Tibial nerve (tissue), 4 donors: ENCODE data around the gene NSUN6.

Source experiments
- EP300 ChIP-seq, 2 donors: sonication (generic); formaldehyde crosslinking; IDR thresholded peaks; one replicate each; pipeline ENCODE4 v1.6.1; 2017; ENCODE audit warnings: antibody characterized with exemption in 2 of 2, mild to moderate bottlenecking in 1 of 2
- POLR2A ChIP-seq, 2 donors: fragments of 450-650 bp; IDR thresholded peaks; one replicate each; pipeline ENCODE4 v1.6.1; 2017; ENCODE audit warnings: antibody characterized with exemption in 2 of 2, mild to moderate bottlenecking in 2 of 2, moderate library complexity in 2 of 2
- TF ChIP-seq, protein P1 (sequence below), 5 experiments: fragments of 200-600 bp in 3 of 5; fragments of 450-650 bp in 2 of 5; sonication (generic) in 3 of 5; IDR thresholded peaks; one replicate each; pipeline ENCODE4 v1.5.1; 2016 to 2019; ENCODE audit warnings: antibody characterized with exemption in 5 of 5, mild to moderate bottlenecking in 3 of 5, moderate library complexity in 2 of 5

DNA sequence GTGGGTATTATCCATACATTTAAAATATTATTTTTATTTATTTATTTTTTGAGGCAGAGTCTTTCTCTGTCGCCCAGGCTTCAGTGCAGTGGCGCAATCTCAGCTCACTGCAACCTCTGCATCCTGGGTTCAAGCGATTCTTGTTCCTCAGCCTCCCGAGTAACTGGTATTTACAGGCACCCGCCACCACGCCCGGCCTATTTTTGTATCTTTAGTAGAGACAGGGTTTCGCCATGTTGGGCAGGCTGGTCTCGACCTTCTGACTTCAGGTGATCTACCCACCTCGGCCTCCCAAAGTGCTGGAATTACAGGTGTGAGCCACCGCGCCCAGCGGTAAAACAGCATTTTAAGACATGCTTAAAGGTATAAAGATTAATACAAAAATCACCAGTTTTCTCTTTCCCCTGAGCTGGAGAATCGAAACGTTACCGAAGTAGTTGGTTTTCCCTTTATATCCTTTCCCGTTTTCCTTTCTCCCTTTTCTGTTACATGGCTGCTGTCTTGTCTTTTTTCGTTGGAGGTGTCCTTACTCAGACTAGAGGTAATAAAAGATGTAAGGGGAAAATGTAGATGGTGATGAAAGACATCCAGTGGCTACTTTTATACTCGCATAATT lies 9.5 kb upstream of the NSUN6 start:
- TF ChIP-seq POLR2A (IDR thresholded peaks at IDR 0.05), result no peak
- TF ChIP-seq, protein P1, sequence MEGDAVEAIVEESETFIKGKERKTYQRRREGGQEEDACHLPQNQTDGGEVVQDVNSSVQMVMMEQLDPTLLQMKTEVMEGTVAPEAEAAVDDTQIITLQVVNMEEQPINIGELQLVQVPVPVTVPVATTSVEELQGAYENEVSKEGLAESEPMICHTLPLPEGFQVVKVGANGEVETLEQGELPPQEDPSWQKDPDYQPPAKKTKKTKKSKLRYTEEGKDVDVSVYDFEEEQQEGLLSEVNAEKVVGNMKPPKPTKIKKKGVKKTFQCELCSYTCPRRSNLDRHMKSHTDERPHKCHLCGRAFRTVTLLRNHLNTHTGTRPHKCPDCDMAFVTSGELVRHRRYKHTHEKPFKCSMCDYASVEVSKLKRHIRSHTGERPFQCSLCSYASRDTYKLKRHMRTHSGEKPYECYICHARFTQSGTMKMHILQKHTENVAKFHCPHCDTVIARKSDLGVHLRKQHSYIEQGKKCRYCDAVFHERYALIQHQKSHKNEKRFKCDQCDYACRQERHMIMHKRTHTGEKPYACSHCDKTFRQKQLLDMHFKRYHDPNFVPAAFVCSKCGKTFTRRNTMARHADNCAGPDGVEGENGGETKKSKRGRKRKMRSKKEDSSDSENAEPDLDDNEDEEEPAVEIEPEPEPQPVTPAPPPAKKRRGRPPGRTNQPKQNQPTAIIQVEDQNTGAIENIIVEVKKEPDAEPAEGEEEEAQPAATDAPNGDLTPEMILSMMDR (IDR thresholded peaks at IDR 0.05), result no peak
- TF ChIP-seq EP300 (IDR thresholded peaks at IDR 0.05), result no peak
